GM21423 (cell line): ENCODE measurements around the gene ESPNL.
"Not testable (repeated sequence)": the region's sequence is repeated elsewhere in the genome, so short reads cannot be mapped to it uniquely, and the experiment has no call there.

Source experiments
- ATAC-seq: cut with Tn5 transposase; IDR thresholded peaks from one replicate; pipeline ENCODE4 v1.9.1; 2021; ENCODE audit warnings: mild to moderate bottlenecking, moderate library complexity; ENCODE audit not compliant: unreplicated experiment

Gene ESPNL

DNA sequence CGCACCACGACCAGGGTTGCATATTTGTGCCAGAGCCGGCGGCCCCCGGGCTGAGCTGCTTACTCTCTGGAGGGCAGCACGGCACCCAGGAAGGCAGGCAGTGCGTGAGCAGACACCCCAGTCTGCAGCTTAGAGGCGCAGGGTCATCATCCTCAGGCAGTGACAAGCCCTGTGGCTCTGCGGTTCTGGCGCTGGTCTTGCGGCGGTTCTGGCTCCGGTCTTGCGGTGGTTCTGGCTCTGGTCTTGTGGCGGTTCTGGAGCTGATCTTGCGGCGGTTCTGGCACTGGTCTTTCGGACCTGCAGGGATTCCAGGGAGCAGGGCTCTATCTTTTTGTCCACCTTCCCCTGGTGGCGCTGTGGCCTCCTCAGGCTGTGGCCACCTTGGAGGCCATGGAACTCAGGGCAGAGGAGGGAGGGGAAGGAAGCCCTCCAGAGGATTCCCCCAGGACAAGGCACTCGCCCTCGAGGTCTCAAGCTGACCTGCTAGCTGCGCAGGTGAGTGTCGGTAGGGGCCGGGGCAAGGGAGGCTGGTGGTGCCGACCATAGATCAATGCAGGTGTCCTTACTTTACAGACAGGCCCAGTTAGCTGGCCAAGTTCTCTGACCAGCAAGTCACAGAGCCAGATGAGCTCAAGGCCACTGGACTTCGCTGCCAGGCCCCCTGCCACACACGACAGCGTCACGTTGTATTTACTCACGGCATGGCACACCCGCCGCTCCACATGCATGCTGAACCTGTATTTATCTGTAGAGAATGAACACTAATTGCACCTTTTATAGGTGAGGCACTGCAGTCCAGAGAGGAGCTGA lies 14.9 kb downstream of the ESPNL start:
- ATAC-seq = no peak

DNA sequence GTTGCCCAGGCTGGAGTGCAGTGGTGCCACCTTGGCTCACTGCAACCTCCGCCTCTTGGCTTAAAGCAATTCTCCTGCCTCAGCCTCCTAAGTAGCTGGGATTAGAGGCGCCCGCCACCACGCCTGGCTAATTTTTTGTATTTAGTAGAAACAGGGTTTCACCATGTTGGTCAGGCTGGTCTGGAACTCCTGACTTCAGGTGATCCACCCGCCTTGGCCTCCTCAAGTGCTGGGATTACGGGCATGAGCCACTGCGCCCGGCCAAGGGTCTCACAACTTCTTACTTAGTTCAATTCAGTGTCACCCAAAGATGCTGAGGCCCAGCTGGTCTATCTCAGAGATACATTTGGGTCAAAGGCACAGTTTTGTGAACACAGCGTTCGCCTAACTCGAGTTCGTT lies 15.6 kb downstream of the ESPNL start:
- ATAC-seq = not testable (repeated sequence)

DNA sequence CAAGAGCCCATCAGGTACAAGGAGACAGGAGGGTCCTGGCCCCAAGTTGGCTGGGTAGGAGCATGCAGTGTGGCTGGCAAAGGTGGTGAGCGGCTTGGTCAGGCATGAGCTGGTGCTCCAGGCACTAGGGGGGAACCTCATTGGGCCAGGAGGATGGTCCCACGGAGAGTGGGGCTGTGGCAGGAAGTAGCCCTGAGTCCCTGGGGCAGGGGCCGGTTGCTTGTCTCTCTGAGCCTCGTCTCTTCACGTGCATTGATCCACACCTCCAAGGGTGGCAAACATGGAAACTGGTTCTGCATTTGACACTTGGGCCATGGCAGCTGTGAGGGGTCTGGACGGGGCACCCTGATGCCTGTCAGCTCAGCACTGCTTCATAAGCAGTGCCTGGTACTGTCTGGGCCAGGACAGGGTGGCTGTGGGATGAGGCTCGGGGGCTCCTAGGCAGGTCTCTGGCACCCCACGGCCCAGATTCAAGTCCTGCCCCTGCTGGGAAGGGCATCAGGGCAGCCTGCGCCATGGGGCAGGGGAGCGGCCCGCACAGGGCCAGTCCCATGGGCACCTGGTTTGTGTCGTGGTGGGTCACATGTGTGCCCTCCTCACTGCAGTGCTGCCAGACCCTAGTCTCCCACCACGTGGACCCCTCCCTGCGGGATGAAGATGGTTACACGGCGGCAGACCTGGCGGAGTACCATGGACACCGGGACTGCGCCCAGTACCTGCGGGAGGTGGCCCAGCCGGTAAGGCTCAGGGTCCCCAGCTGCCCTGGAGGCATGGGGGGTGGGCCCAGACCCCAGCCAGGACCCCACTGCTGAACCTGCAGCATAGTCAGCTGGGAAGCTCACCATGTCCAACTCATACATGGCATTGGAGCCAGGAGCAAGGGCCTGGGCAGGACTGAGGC lies 16.4 kb downstream of the ESPNL start:
- ATAC-seq = no peak

DNA sequence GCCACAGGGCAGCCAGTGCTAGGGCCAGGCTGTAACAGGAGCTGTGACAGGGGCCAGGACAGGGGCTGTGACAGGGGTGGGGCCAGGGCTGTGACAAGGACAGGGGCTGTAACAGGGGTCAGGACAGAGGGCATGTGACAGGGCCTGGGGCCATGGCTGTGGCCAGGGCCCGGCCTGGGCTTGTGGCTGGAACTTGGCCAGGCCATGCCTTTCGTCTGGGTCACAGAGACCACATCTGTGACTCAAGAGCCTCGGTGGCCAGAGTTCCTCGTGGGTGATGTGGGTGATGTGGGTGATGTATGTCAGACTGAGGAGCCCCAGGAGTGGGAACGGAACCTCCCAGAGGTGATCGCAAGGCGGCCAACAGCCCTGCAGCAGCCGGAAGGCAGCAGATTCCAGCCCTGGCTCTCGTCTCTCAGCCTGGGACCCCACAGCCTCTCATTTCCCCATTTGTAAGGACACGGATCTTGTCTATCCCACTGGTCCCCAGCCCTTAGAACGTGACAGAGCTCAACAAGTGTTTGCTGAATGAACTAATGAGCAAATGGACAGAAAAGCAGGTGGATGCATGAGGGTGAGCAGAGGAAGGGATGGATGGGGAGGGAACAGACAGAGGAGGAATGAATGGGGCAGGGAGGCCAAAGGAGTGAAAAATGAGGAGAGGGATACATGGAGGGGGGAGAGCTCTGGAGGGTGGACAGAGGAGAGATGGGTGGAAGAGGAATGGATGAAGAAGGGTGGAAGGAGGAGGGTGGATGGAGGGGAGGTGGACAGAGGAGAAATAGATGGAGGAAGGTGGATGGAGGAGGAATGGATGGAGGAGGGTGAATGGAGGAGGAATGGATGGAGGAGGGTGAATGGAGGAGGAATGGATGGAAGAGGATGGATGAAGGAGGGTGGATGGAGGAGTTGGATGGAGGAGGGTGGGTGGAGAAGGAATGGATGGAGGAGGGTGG lies 17.3 kb downstream of the ESPNL start:
- ATAC-seq = no peak

DNA sequence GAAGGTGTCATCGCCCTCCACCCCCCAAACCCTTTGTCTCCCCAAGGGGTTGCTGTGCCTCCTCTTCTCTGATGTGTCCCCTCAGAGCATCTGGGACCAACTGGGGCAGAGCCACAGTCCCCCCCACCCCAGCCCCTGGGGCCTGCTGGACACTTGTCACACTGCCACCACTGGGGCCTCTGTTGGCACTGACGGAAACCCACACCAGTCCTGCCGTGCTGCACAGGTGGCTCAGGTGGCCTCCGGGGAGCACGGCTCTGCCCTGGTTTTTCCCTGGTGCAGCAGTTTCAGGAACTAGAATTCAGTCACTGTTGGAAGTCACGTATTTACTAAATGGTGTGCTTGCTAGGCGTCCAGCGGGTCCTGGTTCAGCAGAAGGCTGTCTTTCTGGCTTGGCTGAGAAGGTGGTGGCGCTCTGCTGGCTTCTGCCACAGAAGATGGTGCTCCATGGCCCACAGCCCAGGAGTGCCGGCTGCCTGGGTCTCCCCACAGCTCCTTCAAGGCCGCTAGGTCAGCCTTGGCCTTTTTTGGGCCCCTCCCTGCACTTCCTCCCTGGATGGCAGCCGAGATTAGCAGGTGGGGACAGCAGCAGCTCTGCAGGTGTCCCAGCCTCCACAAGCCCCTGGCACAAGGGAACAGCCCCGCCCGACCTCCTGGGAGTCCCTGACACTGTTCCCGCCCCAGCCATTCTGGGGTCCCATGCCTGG lies 19.8 kb downstream of the ESPNL start:
- no peak for ATAC-seq

DNA sequence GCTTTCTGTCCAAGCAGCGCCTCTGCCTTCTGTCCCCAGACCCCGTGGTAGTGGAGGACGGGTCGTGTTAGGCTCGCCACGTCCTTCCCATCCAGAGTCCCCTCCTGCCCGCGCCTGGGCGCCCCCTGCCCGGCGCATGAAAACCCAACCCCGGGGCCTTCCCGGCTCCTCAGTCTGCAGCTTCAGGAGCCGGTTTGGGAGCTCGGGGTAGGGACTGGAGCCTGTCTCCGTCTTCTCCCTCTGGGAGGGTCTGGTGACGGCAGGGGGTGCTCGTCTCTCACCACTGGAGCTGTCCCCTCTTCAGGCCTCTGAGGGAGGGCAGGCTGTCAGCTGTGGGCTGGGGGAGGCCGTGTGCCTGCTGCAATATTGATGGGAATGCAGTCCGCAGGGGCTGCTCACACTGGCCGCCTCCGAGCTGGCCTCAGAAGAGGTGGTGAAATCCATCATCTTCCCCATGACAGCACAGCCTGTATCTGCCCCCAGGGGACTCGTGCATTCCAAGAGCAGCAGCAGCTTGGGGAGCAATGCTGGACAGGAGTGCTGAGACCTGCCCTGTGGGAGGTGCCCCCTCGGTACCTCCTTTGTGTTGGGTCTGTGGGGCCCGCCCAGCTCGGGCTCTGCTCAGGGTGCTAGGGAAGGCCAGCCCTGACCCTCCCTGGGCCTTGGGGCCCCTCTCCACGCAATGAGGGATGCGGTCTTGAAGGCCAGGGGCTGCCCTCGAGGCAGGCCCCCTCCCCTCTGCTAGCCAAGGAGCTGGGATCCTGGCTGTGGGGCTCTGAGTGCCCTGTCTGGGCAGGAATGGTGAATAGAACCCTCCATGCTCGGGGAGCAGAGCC lies 20.5 kb downstream of the ESPNL start:
- no peak for ATAC-seq

DNA sequence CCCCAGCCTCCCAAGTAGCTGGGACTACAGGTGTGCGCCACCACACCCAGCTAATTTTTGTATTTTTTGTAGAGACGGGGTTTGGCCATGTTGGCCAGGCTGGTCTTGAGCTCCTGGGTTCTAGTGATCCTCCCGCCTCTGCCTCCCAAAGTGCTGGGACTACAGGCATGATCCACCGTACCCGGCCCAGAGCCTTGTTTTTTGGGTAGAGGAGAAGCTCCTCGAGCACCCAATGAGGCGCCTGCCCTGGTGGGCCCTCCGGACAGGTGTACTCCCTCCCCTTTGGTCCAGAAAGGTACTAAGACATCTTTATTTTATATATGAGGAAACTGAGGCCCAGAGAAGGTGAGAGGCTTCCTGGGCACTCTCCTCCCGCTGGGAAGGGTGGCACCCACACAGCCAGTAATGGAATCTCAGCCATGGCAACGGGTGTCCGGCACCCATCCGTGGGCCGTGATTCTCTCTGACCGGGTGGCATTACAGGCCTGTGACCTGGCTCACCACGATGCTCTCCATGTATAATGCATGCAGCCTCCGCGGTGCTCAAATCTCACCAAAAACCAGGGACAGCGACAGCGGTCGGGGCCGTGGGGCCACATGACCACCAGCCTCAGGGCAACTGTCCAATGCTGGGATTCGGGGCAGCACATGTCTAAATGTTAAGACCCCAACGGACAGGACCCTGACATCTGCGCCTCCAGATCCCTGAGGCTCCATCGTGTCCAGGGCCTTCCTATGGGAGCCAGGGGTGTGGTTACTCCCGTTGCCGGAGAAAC lies 21.6 kb downstream of the ESPNL start:
- no peak for ATAC-seq

DNA sequence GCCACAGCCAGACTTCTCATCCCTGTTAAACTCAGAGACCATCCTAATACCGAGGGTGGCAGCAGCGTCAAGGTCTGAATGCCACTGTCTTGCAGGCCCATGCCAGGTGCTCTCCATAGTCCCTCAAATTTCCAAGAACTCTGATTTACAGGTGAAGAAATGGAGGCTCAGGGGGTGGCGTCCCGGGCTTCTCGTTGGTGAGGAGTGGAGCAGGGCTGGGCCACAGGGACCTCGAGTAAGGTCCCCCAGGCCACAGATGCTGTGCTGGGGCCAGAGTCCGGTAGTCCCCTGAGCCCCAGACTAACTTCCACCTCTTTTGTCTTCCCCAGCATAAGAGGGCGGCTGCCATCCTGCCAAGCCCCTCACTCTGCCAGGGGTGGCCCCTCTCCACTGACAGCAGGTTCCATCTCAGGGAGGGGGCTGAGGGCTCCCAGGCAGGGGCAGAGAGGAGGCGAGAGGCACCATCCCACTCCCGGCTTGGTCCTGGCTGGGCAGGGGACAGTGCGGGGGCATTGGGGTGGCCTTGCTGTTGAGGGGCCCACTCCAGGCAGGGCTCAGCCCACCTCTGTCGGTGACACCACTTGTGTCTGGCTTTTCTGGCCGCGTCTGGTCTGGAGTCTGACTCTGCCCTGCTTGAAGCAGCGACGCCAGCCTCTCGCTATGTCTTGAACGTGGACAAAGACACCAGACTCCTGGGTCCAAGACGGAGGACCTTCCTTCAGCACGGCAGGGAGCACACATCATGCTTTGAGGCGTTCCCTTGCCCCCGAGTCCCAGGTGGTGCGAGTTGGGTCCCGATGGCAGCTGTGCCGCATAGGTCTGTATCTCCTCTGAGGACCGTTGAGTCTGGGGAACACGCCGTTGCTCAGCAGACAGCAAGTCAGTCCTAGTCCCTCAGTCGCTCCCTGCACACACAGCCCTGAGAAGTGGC lies 22.4 kb downstream of the ESPNL start:
- no peak for ATAC-seq

DNA sequence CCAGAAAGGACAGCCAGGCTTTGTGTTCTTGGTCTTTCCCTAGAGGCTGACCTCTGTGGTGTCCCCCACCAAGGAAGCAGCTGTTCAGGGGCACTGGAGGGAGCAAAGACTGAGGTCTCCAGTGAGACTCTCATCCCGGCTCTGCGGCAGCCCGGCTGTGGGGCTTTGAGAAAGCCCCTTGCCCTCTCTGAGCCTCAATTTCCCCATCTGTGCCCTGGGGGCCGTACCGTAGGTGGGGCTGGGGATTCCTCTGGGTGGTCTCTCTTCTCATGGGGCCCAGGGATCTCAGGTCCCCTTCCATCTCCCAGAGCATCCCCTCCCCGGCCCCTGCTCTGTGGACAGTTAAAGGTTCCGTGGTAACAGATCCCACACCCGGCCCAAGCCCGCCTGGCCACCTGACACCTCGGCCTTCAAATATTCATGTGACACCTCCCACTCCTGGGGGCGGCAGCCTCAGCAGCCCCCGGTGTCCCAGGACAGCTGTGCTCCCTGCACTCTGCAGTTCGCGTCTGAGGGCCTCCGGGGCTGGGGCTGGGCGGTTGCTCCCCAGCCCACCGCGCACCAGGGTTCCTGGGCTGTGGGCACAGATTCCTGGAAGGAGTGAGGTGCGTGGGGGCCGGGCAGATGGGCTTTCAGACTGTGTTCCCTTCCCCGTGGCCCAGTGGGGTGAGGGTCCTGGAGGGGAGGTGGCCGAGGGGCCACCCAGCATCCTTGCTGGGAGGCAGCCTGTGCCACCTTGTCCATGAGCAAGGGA lies 23.3 kb downstream of the ESPNL start:
- ATAC-seq = no peak

DNA sequence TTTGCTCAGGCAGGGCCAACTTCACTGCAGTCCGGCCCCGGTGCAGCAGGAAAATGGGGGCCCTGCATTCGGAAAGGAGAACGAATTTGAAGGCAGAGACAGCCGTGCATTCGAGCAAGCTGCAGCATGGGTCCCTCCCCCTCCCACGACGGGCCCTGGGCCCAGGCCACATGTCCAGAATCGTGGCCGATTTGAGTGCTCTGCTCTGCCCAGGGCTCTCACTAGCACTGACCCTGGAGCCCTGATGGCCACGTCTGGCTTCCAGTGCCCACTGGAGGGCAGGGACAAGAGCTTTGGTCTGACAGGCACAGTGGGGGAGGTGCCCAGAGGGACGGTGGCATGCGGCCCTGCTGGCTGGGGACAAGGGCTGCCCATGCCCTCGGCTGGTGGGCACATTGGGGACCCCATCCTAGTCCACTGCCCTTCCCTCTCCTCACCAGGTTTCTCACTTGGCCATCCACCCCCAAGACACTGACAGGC lies 23.9 kb downstream of the ESPNL start:
- ATAC-seq = no peak

DNA sequence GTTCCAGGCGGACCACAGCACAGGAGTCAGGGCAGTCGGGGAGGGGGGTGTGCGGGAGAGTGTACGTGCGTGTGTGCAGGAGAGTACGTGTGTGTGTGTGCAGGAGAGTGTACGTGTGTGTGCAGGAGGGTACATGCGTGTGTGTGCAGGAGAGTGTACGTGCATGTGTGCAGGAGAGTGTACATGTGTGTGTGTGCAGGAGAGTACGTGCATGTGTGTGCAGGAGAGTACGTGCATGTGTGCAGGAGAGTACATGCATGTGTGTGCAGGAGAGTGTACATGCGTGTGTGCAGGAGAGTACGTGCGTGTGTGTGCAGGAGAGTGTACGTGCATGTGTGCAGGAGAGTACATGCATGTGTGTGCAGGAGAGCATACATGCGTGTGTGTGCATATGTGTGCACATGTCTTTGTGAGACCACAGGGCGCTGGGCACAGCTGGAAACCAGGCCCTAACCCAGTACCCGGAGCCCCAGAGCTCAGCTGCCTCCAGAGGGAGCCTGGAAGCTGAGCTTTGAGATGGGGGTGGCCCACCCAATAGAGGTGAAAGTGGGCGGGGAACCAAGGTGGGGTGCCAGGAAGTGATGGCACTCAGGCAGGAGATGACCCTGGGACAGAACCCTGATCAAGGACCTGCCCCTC lies 24.5 kb downstream of the ESPNL start:
- ATAC-seq = no peak

DNA sequence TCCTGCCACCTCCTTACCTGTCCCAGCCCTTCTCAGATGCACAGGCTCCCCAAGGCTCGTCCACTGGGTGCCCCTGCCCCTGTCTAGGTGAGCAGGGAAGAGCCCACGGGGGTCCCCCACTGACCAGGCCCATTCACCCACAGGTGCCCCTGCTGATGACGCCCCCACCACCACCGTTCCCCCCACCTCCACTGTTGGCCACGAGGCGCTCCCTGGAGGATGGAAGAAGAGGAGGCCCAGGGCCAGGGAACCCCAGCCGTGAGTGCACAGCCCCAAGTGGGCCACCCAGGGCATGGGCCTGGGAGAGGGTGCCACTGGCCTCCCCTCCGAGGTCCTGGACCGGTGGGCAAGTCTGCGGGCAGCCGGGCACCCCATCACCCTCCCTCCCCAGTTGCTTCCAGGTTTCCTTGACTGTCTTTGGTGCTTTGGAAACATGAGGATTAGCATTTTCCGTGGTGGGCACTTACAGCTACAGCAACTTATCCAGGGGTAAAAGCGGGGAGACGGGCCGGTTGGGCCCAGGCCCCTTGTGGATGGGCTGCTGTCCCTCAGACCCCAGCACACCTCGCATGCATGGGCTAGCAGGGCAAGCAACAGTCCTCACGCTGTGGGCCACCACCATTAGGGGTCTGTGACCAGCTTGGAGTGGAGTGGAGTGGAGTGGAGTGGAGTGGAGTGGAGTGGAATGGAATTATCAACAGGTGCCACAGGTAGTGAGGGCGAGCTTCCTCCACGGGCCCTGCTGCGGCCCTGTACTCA lies 25.2 kb downstream of the ESPNL start:
- no peak for ATAC-seq

DNA sequence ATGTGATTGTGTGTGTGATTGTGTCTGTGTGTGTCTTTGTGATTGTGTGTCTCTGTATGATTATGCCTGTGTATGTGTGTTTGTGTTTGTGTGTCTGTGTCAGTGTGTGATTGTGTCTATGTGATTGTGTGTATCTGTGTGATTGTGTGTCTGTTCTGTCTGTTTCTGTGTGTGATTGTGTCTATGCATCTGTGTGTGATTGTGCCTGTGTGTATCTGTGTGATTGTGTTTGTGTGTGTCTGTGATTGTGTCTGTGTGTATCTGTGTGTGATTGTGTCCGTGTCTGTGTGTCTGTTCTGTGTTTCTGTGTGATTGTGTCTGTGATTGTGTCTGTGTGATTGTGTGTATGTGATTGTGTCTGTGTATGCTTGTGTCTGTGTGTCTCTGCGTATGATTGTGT lies 26.2 kb downstream of the ESPNL start:
- ATAC-seq = no peak

DNA sequence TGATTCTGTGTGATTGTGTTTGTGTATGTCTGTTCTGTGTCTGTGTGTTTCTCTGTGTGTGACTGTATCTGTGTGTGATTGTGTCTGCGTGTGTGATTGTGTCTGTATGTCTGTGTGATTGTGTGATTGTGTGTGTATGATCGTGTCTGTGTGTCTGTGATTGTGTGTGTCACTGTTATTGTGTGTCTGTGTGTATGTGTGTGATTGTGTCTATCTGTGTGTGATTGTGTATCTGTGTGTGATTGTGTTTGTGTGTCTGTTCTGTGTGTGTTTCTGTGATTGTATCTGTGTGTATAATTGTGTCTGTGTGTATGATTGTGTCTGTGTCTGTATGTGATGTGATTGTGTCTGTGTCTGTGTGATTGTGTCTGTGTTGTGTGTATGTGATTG lies 26.6 kb downstream of the ESPNL start:
- no peak for ATAC-seq
